Testis (tissue), 3 donors: ENCODE measurements around the gene GRIK4. TPM values are rescaled to one million over a fixed set of nuclear protein-coding genes. Genes with fewer than 3 reads are reported as not detected.

Experiments
- DNase-seq: peaks from one replicate; pipeline ENCODE4 v3.0.0-alpha.2; 2019
- H3K27ac ChIP-seq, 2 donors: fragments of 200-600 bp; sonication (generic); one replicate each; pipeline ENCODE4 v1.5.1; 2019
- H3K27me3 ChIP-seq: fragments of 200-600 bp; sonication (generic); one replicate; pipeline ENCODE4 v1.5.1; 2019
- H3K36me3 ChIP-seq: fragments of 200-600 bp; sonication (generic); one replicate; pipeline ENCODE4 v1.5.1; 2017; ENCODE audit warnings: low read depth; ENCODE audit errors: missing control alignments
- H3K4me1 ChIP-seq: fragments of 200-600 bp; sonication (generic); one replicate; pipeline ENCODE4 v1.5.1; 2019
- H3K4me3 ChIP-seq, 2 donors: fragments of 200-600 bp; sonication (generic); one replicate each; pipeline ENCODE4 v1.5.1; 2017 to 2019
- H3K9me3 ChIP-seq: fragments of 200-600 bp; sonication (generic); one replicate; pipeline ENCODE4 v1.5.1; 2017
- CTCF ChIP-seq, 3 experiments: fragments of 450-650 bp in 2 of 3; fragments of 200-600 bp in 1 of 3; sonication (generic) in 1 of 3; IDR thresholded peaks; one replicate each; pipeline ENCODE4 v1.5.1; 2016 to 2019; ENCODE audit warnings: antibody characterized with exemption in 3 of 3, mild to moderate bottlenecking in 2 of 3, moderate library complexity in 1 of 3
- POLR2A ChIP-seq: fragments of 450-650 bp; IDR thresholded peaks from one replicate; pipeline ENCODE4 v1.6.1; 2017; ENCODE audit warnings: antibody characterized with exemption, mild to moderate bottlenecking, moderate library complexity
- WGBS, 2 donors: methylation state at CpG; one replicate each; pipeline ENCODE4 v1.1.5; 2018; 5-methylcytosine and 5-hydroxymethylcytosine counted together
- intact Hi-C: fragments of 100-400 bp; cut with DNase I; formaldehyde crosslinking; loops from one replicate; pipeline ENCODE4 v1.15.1; 2023; ENCODE audit warnings: low total_unique reads
- polyA plus RNA-seq: library from polyadenylated mRNA; stranded (reverse); fragments of 350-450 nt; fragmentation: Illumina TruSeq; extraction: RNeasy Lipid Tissue Mini Kit (QIAGEN cat#74804); gene quantifications from one replicate; pipeline ENCODE4 v1.2.3, GENCODE V29; 2014; ENCODE audit warnings: low read depth, low replicate concordance; ENCODE audit not compliant: insufficient read depth
- total RNA-seq, 2 donors: library from RNA; depleted of rRNA; stranded (reverse); fragments of >200 nt; gene quantifications; one replicate each; pipeline ENCODE4 v1.2.3, GENCODE V29; 2016

The GRIK4 gene
- total and polyA plus RNA-seq, 3 donors from 2014 or later: 2.6 to 3.0 (median 2.6) TPM

GRCh38 chr11:120768949-120769348 lies 257.4 kb downstream of the GRIK4 start:
- WGBS, 2 donors: 84 to 85% methylated on average over 2 of the region's 2 CpGs

GRCh38 chr11:120769906-120770305 lies 258.4 kb downstream of the GRIK4 start:
- TF ChIP-seq POLR2A: no peak
- no peak for TF ChIP-seq CTCF (IDR thresholded peaks at IDR 0.05)
- no peak for DNase-seq
- whole genome bisulfite sequencing, 2 donors: 87 to 92% methylated on average over 1 of the region's 1 CpG

More at GRCh38 chr11:120768949-120769348, 257.4 kb downstream of the GRIK4 start:
- no peak for TF ChIP-seq CTCF (IDR thresholded peaks at IDR 0.05)
- no peak for TF ChIP-seq POLR2A
- H3K9me3 ChIP-seq: no peaks in the 10 kb centered on the region
- no peak for DNase-seq
- H3K27ac ChIP-seq: no peak overlapping the region
- intact Hi-C loops: no loop called here
- H3K4me1 ChIP-seq: no peaks in the 10 kb centered on the region
- H3K36me3 ChIP-seq: no peaks in the 10 kb centered on the region
- H3K27me3 ChIP-seq: no peaks in the 10 kb centered on the region
- no peak overlapping the region for H3K4me3 ChIP-seq

GRCh38 chr11:120771551-120772060 lies 260.1 kb downstream of the GRIK4 start:
- Histone ChIP-seq H3K27me3 (no peaks in the 10 kb centered on the region), H3K36me3 (no peaks in the 10 kb centered on the region), H3K9me3 (no peaks in the 10 kb centered on the region), H3K27ac (no peak overlapping the region), H3K4me1 (peaks cover 4% of the 10 kb centered on the region), H3K4me3 (no peak overlapping the region)
- DNase-seq: no peak
- no peak for TF ChIP-seq POLR2A
- TF ChIP-seq CTCF (IDR thresholded peaks at IDR 0.05): no peak
- intact Hi-C loops: no loop called here

More at GRCh38 chr11:120769906-120770305, 258.4 kb downstream of the GRIK4 start:
- no peaks in the 10 kb centered on the region for H3K36me3 ChIP-seq
- H3K27me3 ChIP-seq: no peaks in the 10 kb centered on the region
- H3K9me3 ChIP-seq: no peaks in the 10 kb centered on the region
- H3K27ac ChIP-seq: no peak overlapping the region
- H3K4me1 ChIP-seq: no peaks in the 10 kb centered on the region
- intact Hi-C loops: no loop called here
- H3K4me3 ChIP-seq: no peak overlapping the region

DNA sequence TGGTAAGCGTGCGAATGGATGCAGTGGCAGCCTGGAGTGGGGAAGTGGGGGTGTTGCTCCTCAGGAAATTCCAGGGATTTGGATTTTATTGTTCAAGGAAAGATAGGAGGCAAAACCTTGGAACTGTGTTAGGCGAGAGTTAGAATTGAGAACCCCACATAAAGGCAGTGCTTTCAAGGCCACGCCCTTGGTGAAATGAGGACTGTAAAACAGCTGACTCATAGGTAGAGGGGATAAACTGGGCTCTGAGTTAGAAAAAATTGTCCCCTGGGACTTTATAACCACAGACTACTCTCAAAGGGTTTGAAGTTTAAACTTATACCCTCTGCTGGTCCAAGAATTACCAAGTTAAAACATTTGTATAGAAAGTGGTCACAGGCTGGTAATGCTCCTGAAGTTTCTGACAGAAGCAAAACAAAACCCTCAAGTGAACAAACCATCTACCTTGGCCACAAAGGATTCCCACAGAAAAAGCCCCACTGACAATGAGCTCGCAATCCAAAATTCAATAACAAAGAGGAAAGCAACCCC lies 262.0 kb downstream of the GRIK4 start:
- 82 to 88% methylated on average over 5 of the region's 5 CpGs for WGBS, 2 donors
- Histone ChIP-seq H3K27me3 (no peaks in the 10 kb centered on the region), H3K36me3 (no peaks in the 10 kb centered on the region), H3K9me3 (no peaks in the 10 kb centered on the region), H3K27ac (no peak overlapping the region), H3K4me3 (no peak overlapping the region), H3K4me1 (peaks cover 4% of the 10 kb centered on the region)
- intact Hi-C loops: no loop called here
- TF ChIP-seq CTCF (IDR thresholded peaks at IDR 0.05) (no peak), POLR2A (no peak)
- no peak for DNase-seq
